ENCODE data around the gene TENM3.
"Not testable (repeated sequence)": the region's sequence is repeated elsewhere in the genome, so short reads cannot be mapped to it uniquely, and the experiment has no call there.

The TENM3 gene

GRCh38 chr4:182805321-182805720, 562.1 kb downstream of the TENM3 start:
- DNase-seq, result no peak

- DNase-seq, result no peak
Measured at GRCh38 chr4:182805750-182806149, 562.5 kb downstream of the TENM3 start.

DNA sequence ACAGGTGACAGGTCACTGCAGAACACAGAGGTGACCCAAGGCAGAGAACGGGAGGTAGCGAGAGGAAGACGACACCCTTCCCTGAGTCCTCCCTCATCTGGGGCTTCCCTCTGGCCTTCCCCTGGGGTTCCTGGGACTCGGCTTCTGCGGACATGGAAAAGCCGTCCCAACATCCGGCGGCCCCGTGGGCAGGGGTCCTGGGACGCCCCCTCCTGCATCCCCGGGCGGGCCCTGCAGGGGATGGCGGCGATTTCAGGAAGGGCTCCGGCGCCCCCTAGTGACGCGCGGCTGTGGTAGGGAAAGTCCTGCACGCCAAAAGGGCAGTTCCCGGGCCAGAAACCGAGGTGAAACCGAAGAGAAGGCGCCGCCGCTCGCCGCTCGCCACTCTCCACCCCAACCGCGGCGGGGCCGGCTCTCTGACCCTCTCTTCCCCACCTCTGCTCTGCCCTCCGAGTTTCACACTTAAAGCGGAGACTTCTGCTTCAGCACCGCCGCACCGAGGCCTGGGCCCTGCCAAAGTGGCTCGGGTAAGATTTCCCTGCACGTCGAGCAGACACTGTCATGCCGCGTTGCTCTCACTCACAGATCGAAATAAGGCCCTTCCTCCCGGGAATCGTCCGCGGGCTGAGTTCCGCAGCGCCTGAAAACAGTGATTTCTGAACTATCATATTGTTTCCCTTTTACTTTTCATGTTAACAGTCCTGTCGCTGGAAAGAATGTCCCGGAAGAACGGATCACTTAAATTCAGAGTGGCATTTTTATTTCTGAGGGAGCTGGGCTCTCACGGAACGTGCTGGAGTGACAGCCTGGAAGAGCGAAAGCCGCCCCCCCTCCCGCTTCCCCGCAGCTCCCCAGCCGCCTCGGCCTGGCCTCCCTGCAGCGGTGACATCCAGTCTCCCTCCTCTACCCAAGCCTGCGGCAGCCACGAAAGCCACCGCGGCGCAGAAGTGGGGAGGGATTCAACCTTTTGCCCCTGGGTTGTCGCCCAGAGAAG, 563.4 kb downstream of the TENM3 start:
- peak; percentile 88 for DNase-seq

DNA sequence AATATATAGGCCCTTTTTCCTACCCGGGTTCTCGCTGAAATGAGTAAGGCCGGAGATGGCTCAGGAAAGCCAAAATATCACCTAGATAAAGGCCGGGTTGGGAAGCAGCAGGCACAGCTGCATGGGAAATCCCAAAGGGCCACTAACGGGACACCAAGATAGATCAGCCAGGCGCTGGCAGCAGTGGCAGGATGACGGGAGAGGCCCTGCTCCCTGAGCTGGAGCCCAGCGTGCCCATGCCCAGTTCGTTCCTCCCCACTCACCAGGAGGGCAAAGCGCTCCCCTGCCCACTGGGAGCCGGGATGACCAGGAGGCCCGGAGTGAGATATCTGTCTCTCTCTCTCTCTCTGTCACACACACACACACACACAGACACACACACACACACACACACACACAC, 564.1 kb downstream of the TENM3 start:
- DNase-seq, result no peak

- peak; percentile 30 for DNase-seq
Measured at GRCh38 chr4:182807767-182808548, 564.8 kb downstream of the TENM3 start.

DNA sequence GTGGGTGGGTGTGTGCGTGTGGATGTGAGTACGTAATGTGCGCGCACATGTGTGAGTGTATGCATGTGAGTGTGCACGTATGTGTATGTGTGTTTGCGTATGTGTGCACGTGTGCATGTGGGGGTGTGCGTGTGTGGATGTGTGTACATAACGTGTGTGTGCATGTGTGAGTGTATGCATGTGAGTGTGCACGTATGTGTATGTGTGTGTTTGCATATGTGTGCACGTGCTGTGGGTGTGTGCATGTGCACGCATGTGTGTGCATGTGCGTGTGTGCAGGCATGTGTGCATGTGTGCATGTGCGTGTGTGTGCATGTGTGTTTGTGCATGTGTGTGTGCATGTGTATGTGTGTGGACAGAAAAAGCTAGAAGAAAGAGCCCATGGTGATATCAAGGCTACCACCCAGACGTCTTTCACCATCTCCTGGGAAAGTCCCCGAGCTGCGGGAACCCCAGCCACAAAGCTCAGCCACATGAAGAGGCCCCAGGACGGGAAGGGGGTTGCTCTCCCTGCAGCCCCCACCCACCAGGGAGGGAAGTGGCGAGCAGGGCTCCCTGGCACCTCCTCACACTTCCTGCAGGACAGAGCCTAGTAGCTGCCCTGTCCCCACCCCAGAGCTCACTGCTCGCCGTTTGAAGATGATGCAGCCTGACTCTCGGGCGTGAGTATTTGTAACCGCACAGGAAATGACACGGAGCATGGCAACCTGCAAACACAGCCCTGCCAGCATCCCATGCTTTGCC, 565.6 kb downstream of the TENM3 start:
- DNase-seq, result peak; percentile 90

DNA sequence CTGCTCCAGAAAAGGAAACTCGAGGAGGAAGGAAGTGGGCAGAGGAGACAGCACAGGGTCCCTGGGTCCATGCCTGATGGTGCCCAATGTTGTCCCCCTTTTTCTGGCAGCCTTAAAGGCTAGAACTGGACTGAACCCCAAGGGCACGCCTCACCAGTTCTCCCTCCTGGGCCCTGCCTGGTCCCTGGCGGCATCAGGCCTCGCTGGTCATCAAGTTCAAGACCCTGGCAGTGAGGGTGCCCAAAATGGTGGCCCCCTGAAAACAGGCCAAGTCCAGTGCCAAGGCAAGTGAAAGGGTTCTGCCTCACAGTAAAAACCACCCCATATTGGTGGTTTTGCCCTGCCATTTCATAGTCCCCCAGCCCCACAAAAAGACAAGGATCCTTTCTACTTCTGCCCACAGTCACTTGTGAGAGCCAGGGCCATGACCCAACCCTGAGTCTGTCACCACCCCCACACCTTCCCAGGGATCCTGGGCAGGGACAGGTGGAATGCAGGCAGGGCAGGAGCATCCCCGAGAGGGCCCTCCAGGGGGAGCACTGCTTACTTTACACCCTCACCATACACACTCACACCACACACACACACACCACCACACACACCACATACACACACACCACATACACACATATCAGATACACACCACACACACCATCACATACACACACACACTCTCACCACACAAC, 566.4 kb downstream of the TENM3 start:
- DNase-seq, result peak; percentile 30

DNA sequence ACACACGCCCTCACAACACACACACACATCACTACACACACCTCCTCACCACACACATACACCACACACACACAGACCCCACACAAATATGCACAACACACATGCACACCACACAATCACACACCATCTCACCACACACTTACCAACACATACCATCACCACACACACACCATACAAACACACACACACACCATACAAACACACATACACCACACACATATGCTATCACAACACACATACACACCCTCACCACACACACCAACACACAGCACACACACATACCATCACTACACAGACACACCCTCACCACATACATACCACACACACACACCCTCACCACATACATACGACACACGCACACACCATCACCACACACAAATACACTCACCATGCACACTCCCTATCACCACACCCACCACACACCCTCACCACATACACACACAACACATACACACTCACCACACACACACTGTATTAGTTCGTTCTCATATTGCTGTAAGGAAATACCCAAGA, 567.0 kb downstream of the TENM3 start:
- DNase-seq, result no peak

DNA sequence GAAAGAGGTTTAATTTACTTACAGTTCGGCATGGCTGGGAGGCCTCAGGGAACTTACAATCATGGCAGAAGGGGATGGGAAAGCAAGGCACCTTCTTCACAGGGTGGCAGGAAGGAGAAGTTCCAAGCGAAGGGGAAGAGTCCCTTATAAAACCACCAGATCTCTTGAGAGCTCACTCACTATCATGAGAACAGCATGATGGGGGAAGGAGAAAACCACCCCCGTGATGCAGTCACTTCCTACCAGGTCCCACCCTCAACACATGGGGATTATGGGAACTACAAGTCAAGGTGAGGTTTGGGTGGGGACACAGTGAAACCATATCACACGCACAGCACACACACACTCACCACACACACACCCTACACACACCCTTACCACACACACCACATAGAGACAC, 569.7 kb downstream of the TENM3 start:
- peak; percentile 41 for DNase-seq

GRCh38 chr4:182814065-182814464, 570.9 kb downstream of the TENM3 start:
- DNase-seq, result not testable (repeated sequence)

GRCh38 chr4:182818926-182819730, 575.9 kb downstream of the TENM3 start:
- no peak for DNase-seq

DNA sequence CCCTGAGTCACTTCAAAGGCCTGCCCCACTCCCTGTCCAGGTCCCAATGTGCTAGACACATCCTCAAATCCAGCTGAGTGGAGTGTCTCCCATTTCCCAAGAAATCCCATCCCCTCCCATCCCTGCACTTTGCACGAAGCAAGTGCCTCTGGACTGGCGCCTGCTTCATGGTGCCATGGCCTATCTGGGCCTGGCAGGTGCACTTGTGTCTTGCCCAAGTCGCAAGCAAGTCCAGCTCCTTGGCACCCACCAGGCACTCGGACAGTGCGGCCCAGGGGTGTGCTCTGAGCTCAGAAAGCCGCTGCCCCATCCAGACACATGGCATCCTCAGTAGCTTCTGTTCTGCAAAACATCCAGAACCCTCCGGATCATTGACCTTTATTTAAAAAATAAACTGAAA, 576.5 kb downstream of the TENM3 start:
- DNase-seq, result no peak

- no peak for DNase-seq
Measured at GRCh38 chr4:182822554-182822953, 579.4 kb downstream of the TENM3 start.

DNA sequence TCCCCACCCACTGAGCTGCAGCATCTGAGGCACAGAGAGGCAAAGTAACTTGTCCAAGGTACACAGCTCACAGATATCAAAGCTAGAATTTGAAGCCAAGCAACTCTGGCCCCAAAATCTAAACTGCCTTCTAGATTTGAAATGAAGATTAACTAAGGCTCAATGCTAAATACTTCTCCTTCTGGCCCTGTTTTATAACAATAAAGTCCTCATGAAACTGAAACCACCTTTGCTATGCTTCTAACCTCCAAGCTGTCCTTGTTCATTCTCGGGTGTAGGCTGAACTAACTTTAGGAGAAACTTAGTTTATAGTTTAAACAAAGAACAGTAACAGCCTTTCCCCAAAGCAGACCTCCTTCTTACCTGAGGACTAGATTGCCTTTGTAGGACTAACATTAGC, 580.4 kb downstream of the TENM3 start:
- DNase-seq, result no peak

- DNase-seq, result no peak
Measured at GRCh38 chr4:182825003-182825402, 581.8 kb downstream of the TENM3 start.

DNA sequence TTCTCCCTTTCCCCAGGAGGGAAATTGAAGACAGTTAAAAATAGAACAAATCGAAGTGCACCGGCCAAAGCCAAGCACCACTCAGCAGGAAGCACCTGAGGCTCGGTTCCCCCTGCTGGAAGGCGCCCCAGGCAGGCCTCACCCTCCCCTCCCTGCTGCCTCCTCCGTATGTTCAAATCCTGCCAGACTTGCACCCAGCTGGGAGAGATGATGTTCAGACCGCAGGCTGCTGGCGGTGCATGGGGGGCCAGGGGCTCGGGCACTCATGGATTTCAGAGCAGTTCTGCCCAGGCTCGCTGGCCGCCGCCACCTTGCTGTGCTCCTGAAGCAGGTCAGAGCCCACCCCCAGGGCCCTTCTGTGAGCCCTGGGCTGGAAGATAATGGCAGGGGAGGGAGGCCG, 582.6 kb downstream of the TENM3 start:
- DNase-seq, result peak; percentile 40

GRCh38 chr4:182826391-182826790, 583.2 kb downstream of the TENM3 start:
- peak; percentile 70 for DNase-seq

- DNase-seq, result no peak
Measured at GRCh38 chr4:182827166-182827565, 584.0 kb downstream of the TENM3 start.

GRCh38 chr4:182827954-182828353, 584.8 kb downstream of the TENM3 start:
- no peak for DNase-seq

DNA sequence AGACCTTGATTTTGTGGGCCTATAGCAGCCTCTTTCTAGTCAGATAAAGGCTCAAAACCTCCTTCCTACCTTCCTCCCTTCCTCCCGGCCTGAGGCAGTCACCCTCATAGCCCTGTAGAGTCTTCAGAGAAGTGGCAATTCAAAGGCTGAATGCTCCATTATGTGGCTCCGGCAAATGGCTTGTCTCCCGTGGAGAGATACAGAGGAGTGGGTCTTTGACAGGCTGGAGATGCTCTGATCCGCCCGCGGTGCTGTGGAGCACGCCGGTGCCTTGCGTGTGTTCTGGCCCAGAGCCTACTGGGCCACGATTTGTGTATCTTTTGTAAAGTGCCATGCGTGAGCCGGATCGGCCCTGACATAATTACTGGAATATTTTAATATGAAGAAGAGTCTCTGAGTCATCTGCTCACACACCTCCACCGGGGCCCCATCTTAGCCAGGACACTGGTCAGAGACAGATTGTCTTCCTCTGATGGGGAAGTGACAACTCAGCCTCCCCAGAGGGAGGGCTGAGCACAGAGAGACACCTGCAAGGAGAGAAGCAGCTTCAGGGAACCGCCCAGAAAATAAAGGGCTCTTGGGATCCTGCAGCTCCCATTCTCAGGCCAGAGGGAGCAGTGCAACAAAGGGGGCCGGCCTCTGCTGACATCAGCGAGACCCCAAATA, 585.3 kb downstream of the TENM3 start:
- DNase-seq, result no peak

DNA sequence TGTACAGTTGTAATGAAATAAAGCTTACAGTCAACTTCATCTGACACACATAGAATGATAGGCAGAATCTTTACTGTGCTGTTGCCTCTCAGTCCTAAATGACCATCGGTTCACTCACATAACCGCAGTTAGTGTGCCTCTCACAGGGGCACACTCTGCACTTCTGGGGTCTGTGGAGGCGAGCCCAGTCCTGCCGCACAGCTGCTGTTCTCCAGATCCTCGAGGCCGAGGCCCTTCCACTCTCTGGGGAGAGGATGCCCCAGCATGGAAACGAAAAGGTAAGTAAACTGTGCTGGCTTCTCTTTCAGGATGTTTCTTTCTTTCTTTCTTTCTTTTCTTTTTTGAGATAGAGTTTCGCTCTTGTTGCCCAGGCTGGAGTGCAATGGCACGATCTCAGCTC, 586.0 kb downstream of the TENM3 start:
- no peak for DNase-seq
